ENCODE data around the gene JMJD8.

GRCh38 chr16:708019-708418, 23.9 kb upstream of the JMJD8 start:
- TF ChIP-seq CTCF (optimal IDR thresholded peaks at IDR 0.05 in 1 of 3, IDR thresholded peaks at IDR 0.05 in 1 of 3, conservative IDR thresholded peaks at IDR 0.05 in 1 of 3; ENCODE audit: extremely low read depth in 1 of 3, insufficient read depth in 2 of 3, low read length in 3 of 3) (no peak), EZH2 (IDR thresholded peaks at IDR 0.05; ENCODE audit: low read length) (no peak)

Measured in keratinocyte (primary cell).